Erythroblast (primary cell): ENCODE results near the gene C1QC.

Experiments used
- GATA1 ChIP-seq: IDR thresholded peaks from 2 replicates; pipeline ENCODE4 v1.6.1; 2011; ENCODE audit warnings: low read depth, mild to moderate bottlenecking, control low read depth, low read length, moderate library complexity
- POLR2A ChIP-seq: IDR thresholded peaks from 2 replicates; pipeline ENCODE4 v1.6.1; 2011; ENCODE audit warnings: mild to moderate bottlenecking, low read length

- TF ChIP-seq POLR2A (no peak), GATA1 (no peak)
Measured at GRCh38 chr1:22612671-22613571, 30.5 kb upstream of the C1QC start.
